Middle frontal gyrus (tissue), 1 donor: ENCODE results near the gene FGD5.
"Not testable (repeated sequence)": the region's sequence is repeated elsewhere in the genome, so short reads cannot be mapped to it uniquely, and the experiment has no call there.

ENCODE experiments used
- DNase-seq: peaks from one replicate; pipeline ENCODE4 v3.0.0-alpha.2; 2015; ENCODE audit warnings: low spot score; ENCODE audit errors: extremely low spot score

Gene FGD5

GRCh38 chr3:14806641-14807263 is 12.0 kb upstream of the FGD5 start:
- no peak for DNase-seq

- DNase-seq: no peak
Measured at GRCh38 chr3:14808025-14808424, 10.7 kb upstream of the FGD5 start.

- no peak for DNase-seq
Measured at GRCh38 chr3:14808502-14809266, 10.1 kb upstream of the FGD5 start.

- DNase-seq: not testable (repeated sequence)
Measured at GRCh38 chr3:14809611-14810010, 9.2 kb upstream of the FGD5 start.

- no peak for DNase-seq
Measured at GRCh38 chr3:14810070-14810791, 8.5 kb upstream of the FGD5 start.

- no peak for DNase-seq
Measured at GRCh38 chr3:14810801-14811661, 7.7 kb upstream of the FGD5 start.

GRCh38 chr3:14811684-14812083 is 7.1 kb upstream of the FGD5 start:
- DNase-seq: no peak

- DNase-seq: no peak
Measured at GRCh38 chr3:14812196-14812790, 6.5 kb upstream of the FGD5 start.

- no peak for DNase-seq
Measured at GRCh38 chr3:14814411-14814871, 4.3 kb upstream of the FGD5 start.

- DNase-seq: no peak
Measured at GRCh38 chr3:14816359-14816758, 2.4 kb upstream of the FGD5 start.

GRCh38 chr3:14819671-14820070 is 909 bp downstream of the FGD5 start:
- DNase-seq: no peak

GRCh38 chr3:14820156-14820555 is 1.4 kb downstream of the FGD5 start:
- DNase-seq: no peak

- no peak for DNase-seq
Measured at GRCh38 chr3:14821151-14821550, 2.4 kb downstream of the FGD5 start.

GRCh38 chr3:14822134-14822533 is 3.4 kb downstream of the FGD5 start:
- DNase-seq: no peak

- DNase-seq: no peak
Measured at GRCh38 chr3:14822670-14823390, 4.1 kb downstream of the FGD5 start.

GRCh38 chr3:14823393-14823792 is 4.6 kb downstream of the FGD5 start:
- DNase-seq: no peak

GRCh38 chr3:14823910-14824629 is 5.3 kb downstream of the FGD5 start:
- no peak for DNase-seq

- DNase-seq: no peak
Measured at GRCh38 chr3:14824646-14825045, 5.9 kb downstream of the FGD5 start.

GRCh38 chr3:14826069-14826468 is 7.3 kb downstream of the FGD5 start:
- DNase-seq: no peak

- DNase-seq: no peak
Measured at GRCh38 chr3:14827776-14828175, 9.0 kb downstream of the FGD5 start.
